ENCODE data around the gene CHRD. TPM values are rescaled to one million over a fixed set of nuclear protein-coding genes. Genes with fewer than 3 reads are reported as not detected.

Gene CHRD
- total RNA-seq, 1 donor from 2014 or later: 47.1 TPM

GRCh38 chr3:184334470-184335158, 45.2 kb upstream of the CHRD start:
- peaks cover 16% of the 10 kb centered on the region for H3K27me3 Mint-ChIP-seq (ENCODE audit: unreplicated experiment)
- peak overlapping the region; percentile 37 for H3K4me3 Mint-ChIP-seq (ENCODE audit: unreplicated experiment)
- peaks cover 18% of the 10 kb centered on the region for H3K9me3 Mint-ChIP-seq (ENCODE audit: unreplicated experiment)
- no peaks in the 10 kb centered on the region for H3K36me3 Mint-ChIP-seq (ENCODE audit: unreplicated experiment)
- no peak for DNase-seq
- peak overlapping the region; percentile 46 for H3K27ac Mint-ChIP-seq (ENCODE audit: unreplicated experiment)
- TF ChIP-seq CTCF (IDR thresholded peaks at IDR 0.05; ENCODE audit: partially characterized antibody, unreplicated experiment): no peak
- peaks cover 26% of the 10 kb centered on the region for H3K4me1 Mint-ChIP-seq (ENCODE audit: low read depth, unreplicated experiment)

GRCh38 chr3:184335291-184335660, 44.6 kb upstream of the CHRD start:
- H3K4me3 Mint-ChIP-seq (ENCODE audit: unreplicated experiment): peak overlapping the region; percentile 78
- peaks cover 16% of the 10 kb centered on the region for H3K27me3 Mint-ChIP-seq (ENCODE audit: unreplicated experiment)
- H3K4me1 Mint-ChIP-seq (ENCODE audit: low read depth, unreplicated experiment): peaks cover 26% of the 10 kb centered on the region
- no peaks in the 10 kb centered on the region for H3K36me3 Mint-ChIP-seq (ENCODE audit: unreplicated experiment)
- DNase-seq: no peak
- H3K9me3 Mint-ChIP-seq (ENCODE audit: unreplicated experiment): peaks cover 18% of the 10 kb centered on the region
- TF ChIP-seq CTCF (IDR thresholded peaks at IDR 0.05; ENCODE audit: partially characterized antibody, unreplicated experiment): no peak
- peak overlapping the region; percentile 86 for H3K27ac Mint-ChIP-seq (ENCODE audit: unreplicated experiment)

GRCh38 chr3:184335661-184336546, 44.0 kb upstream of the CHRD start:
- Mint-ChIP-seq H3K4me3 (ENCODE audit: unreplicated experiment) (peak overlapping the region; percentile 94), H3K27me3 (ENCODE audit: unreplicated experiment) (peaks cover 16% of the 10 kb centered on the region), H3K9me3 (ENCODE audit: unreplicated experiment) (peaks cover 18% of the 10 kb centered on the region), H3K36me3 (ENCODE audit: unreplicated experiment) (no peaks in the 10 kb centered on the region), H3K27ac (ENCODE audit: unreplicated experiment) (peak overlapping the region; percentile 95), H3K4me1 (ENCODE audit: low read depth, unreplicated experiment) (peaks cover 26% of the 10 kb centered on the region)
- DNase-seq: peak; percentile 93
- TF ChIP-seq CTCF (IDR thresholded peaks at IDR 0.05; ENCODE audit: partially characterized antibody, unreplicated experiment): no peak

GRCh38 chr3:184336547-184337398, 43.1 kb upstream of the CHRD start:
- peak overlapping the region; percentile 94 for H3K4me3 Mint-ChIP-seq (ENCODE audit: unreplicated experiment)
- H3K4me1 Mint-ChIP-seq (ENCODE audit: low read depth, unreplicated experiment): peaks cover 28% of the 10 kb centered on the region
- TF ChIP-seq CTCF (IDR thresholded peaks at IDR 0.05; ENCODE audit: partially characterized antibody, unreplicated experiment): no peak
- peak overlapping the region; percentile 95 for H3K27ac Mint-ChIP-seq (ENCODE audit: unreplicated experiment)
- H3K9me3 Mint-ChIP-seq (ENCODE audit: unreplicated experiment): peaks cover 20% of the 10 kb centered on the region
- peaks cover 16% of the 10 kb centered on the region for H3K27me3 Mint-ChIP-seq (ENCODE audit: unreplicated experiment)
- no peak for DNase-seq
- no peaks in the 10 kb centered on the region for H3K36me3 Mint-ChIP-seq (ENCODE audit: unreplicated experiment)
